HCT116 (cell line): ENCODE measurements around the gene UGT1A7. TPM values are rescaled to one million over a fixed set of nuclear protein-coding genes. Genes with fewer than 3 reads are reported as not detected.

ENCODE experiments used
- ATAC-seq: fragments of 200-7000 bp; cut with Tn5 transposase; 2 replicates; pipeline ENCODE4 v1.9.1; 2020; ENCODE audit warnings: mild to moderate bottlenecking, moderate library complexity
- BruUV-seq: library from RNA; stranded (reverse); fragments of 400-500 nt; replicated peaks from 2 replicates; lab custom pipeline; 2021; lab: Mats Ljungman, UMichigan
- CTCF ChIA-PET: fragments of 300-600 bp; sonication (Branson Sonifier 250); formaldehyde crosslinking; loops from one replicate; lab custom pipeline; 2021; ENCODE audit warnings: antibody characterized with exemption; lab: Charles Lee
- POLR2A ChIA-PET: fragments of 300-600, 350-600 bp; sonication (Branson Sonifier 250); formaldehyde crosslinking; loops from one replicate; lab custom pipeline; 2021; ENCODE audit warnings: antibody characterized with exemption; lab: Charles Lee
- RAD21 ChIA-PET, 2 experiments: fragments of 300-600 bp; sonication (Branson Sonifier 250); formaldehyde crosslinking; loops; one replicate each; lab custom pipeline; 2023; ENCODE audit warnings: low total read pairs in 2 of 2; ENCODE audit not compliant: uncharacterized antibody in 2 of 2, unreplicated experiment in 2 of 2, low non-redundant PET in 1 of 2; lab: Charles Lee
- DNase-seq: peaks from one replicate; pipeline ENCODE4 v3.0.0-alpha.2; 2010; ENCODE audit warnings: low read depth, low spot score
- H2AFZ ChIP-seq: fragments of 200-600 bp; shearing (Covaris generic), sonication (generic); 2 replicates; pipeline ENCODE4 v1.6.1; 2017; ENCODE audit warnings: low read depth, mixed run types, mixed read lengths, antibody characterized with exemption, low read length; ENCODE audit not compliant: poor library complexity, severe bottlenecking
- H3K27ac ChIP-seq: 2 replicates; pipeline ENCODE4 v1.5.1; 2012; ENCODE audit warnings: low read depth, low read length
- H3K27me3 ChIP-seq: fragments of 200-600 bp; sonication (generic); 2 replicates; pipeline ENCODE4 v1.6.1; 2016; ENCODE audit warnings: mixed run types, low read length, mixed read lengths; ENCODE audit not compliant: insufficient read depth
- H3K36me3 ChIP-seq, 2 experiments: fragments of 200-500 bp in 1 of 2; fragments of 200-600 bp in 1 of 2; sonication (Bioruptor generic) in 1 of 2; sonication (generic) in 1 of 2; 2 replicates each; pipeline versions ENCODE4 v1.5.1 to v1.6.1; 2014 to 2016; ENCODE audit warnings: low read length in 2 of 2, inconsistent platforms in 1 of 2, mixed read lengths in 1 of 2, mixed run types in 1 of 2; ENCODE audit not compliant: insufficient read depth in 2 of 2, control insufficient read depth in 1 of 2
- H3K4me1 ChIP-seq, 2 experiments: fragments of 200-600 bp in 1 of 2; sonication (generic) in 1 of 2; 2 replicates each; pipeline versions ENCODE4 v1.5.1 to v1.6.1; 2012 to 2017; ENCODE audit warnings: low read length in 2 of 2, inconsistent platforms in 1 of 2, mild to moderate bottlenecking in 1 of 2, mixed read lengths in 1 of 2, mixed run types in 1 of 2, moderate library complexity in 1 of 2; ENCODE audit not compliant: insufficient read depth in 2 of 2, control insufficient read depth in 1 of 2
- H3K4me2 ChIP-seq: fragments of 200-600 bp; sonication (generic); 2 replicates; pipeline ENCODE4 v1.6.1; 2017; ENCODE audit warnings: mixed run types, low read length, mixed read lengths
- H3K4me3 ChIP-seq, 2 experiments: fragments of 200-600 bp in 1 of 2; sonication (generic) in 1 of 2; replicated peaks in 1 of 2; 2 replicates each; pipeline ENCODE4 v1.5.1; 2011 to 2016; ENCODE audit warnings: low read length in 2 of 2, control low read depth in 1 of 2, low read depth in 1 of 2, mild to moderate bottlenecking in 1 of 2, mixed read lengths in 1 of 2, mixed run types in 1 of 2
- H3K79me2 ChIP-seq: fragments of 200-600 bp; sonication (generic); 2 replicates; pipeline ENCODE4 v1.6.1; 2017; ENCODE audit warnings: mild to moderate bottlenecking, mixed run types, low read length, moderate library complexity, mixed read lengths; ENCODE audit not compliant: insufficient read depth
- H3K9ac ChIP-seq: fragments of 200-600 bp; sonication (generic); 2 replicates; pipeline ENCODE4 v1.6.1; 2016; ENCODE audit warnings: low read length, mixed read lengths
- H3K9me2 ChIP-seq: fragments of 200-600 bp; sonication (generic), shearing (Covaris generic); 2 replicates; pipeline ENCODE4 v1.6.1; 2017; ENCODE audit warnings: mixed run types, mild to moderate bottlenecking, moderate library complexity; ENCODE audit not compliant: insufficient read depth
- H3K9me3 ChIP-seq, 2 experiments: fragments of 200-500 bp in 1 of 2; fragments of 200-600 bp in 1 of 2; sonication (Bioruptor generic) in 1 of 2; sonication (generic) in 1 of 2; 2 replicates each; pipeline ENCODE4 v1.6.1; 2014 to 2017; ENCODE audit warnings: low read length in 2 of 2, mixed read lengths in 2 of 2, inconsistent platforms in 1 of 2, low read depth in 1 of 2, mild to moderate bottlenecking in 1 of 2, mixed run types in 1 of 2, moderate library complexity in 1 of 2; ENCODE audit not compliant: control insufficient read depth in 1 of 2, insufficient read depth in 1 of 2
- H4K20me1 ChIP-seq: fragments of 200-600 bp; sonication (generic), shearing (Covaris generic); 2 replicates; pipeline ENCODE4 v1.6.1; 2017; ENCODE audit warnings: mixed run types, mild to moderate bottlenecking, moderate library complexity; ENCODE audit not compliant: insufficient read depth
- ATF3 ChIP-seq: IDR thresholded peaks from 2 replicates; pipeline ENCODE4 v1.6.1; 2012
- CBX3 ChIP-seq: IDR thresholded peaks from 2 replicates; pipeline ENCODE4 v1.6.1; 2012; ENCODE audit warnings: low read depth
- CEBPB ChIP-seq: IDR thresholded peaks from 2 replicates; pipeline ENCODE4 v1.6.1; 2012; ENCODE audit warnings: low read depth
- ELF1 ChIP-seq: IDR thresholded peaks from 2 replicates; pipeline ENCODE4 v1.6.1; 2012; ENCODE audit warnings: low read depth, borderline replicate concordance
- EZH2 ChIP-seq: fragments of 200-600 bp; sonication (generic); IDR thresholded peaks from 2 replicates; pipeline ENCODE4 v1.6.1; 2017; ENCODE audit warnings: antibody characterized with exemption, mixed run types
- EZH2phosphoT487 ChIP-seq: fragments of 200-600 bp; IDR thresholded peaks from 2 replicates; pipeline ENCODE4 v1.6.1; 2018; ENCODE audit warnings: antibody characterized with exemption, borderline replicate concordance
- FOSL1 ChIP-seq: IDR thresholded peaks from 2 replicates; pipeline ENCODE4 v1.6.1; 2012; ENCODE audit warnings: low read depth
- JUND ChIP-seq: IDR thresholded peaks from 2 replicates; pipeline ENCODE4 v1.6.1; 2012
- POLR2A ChIP-seq: IDR thresholded peaks from 2 replicates; pipeline ENCODE4 v1.7.0; 2011; ENCODE audit warnings: borderline replicate concordance; ENCODE audit not compliant: insufficient read depth, insufficient read length; ENCODE audit errors: extremely low read depth
- POLR2AphosphoS5 ChIP-seq: IDR thresholded peaks from 2 replicates; pipeline ENCODE4 v1.6.1; 2011; ENCODE audit warnings: mild to moderate bottlenecking, low read depth, low read length, moderate library complexity
- RAD21 ChIP-seq: IDR thresholded peaks from 2 replicates; pipeline ENCODE4 v1.6.1; 2012; ENCODE audit warnings: low read depth, mild to moderate bottlenecking
- REST ChIP-seq: IDR thresholded peaks from 2 replicates; pipeline ENCODE4 v1.6.1; 2012; ENCODE audit warnings: low read depth
- SIN3A ChIP-seq: IDR thresholded peaks from 2 replicates; pipeline ENCODE4 v1.6.1; 2012; ENCODE audit warnings: low read depth
- SRF ChIP-seq: IDR thresholded peaks from 2 replicates; pipeline ENCODE4 v1.6.1; 2012; ENCODE audit warnings: low read depth
- TCF7L2 ChIP-seq: IDR thresholded peaks from 2 replicates; pipeline ENCODE4 v1.7.0; 2011; ENCODE audit warnings: borderline replicate concordance, inconsistent platforms; ENCODE audit not compliant: insufficient read depth, insufficient read length; ENCODE audit errors: extremely low read depth
- ZBTB33 ChIP-seq: IDR thresholded peaks from 2 replicates; pipeline ENCODE4 v1.6.1; 2011; ENCODE audit warnings: mild to moderate bottlenecking, low read length, moderate library complexity; ENCODE audit not compliant: insufficient replicate concordance; ENCODE audit errors: extremely low read depth
- intact Hi-C: fragments of 100-400 bp; cut with micrococcal nuclease; formaldehyde crosslinking; loops from 2 replicates; pipeline ENCODE4 v1.10.0; 2022
- total RNA-seq: library from RNA; stranded (reverse); gene quantifications from one replicate; pipeline ENCODE4 v1.2.1, GENCODE V29; 2021; ENCODE audit not compliant: unreplicated experiment
- TF ChIP-seq, protein P1 (sequence below), 3 experiments: fragments of 200-600 bp in 1 of 3; sonication (generic) in 1 of 3; IDR thresholded peaks in 2 of 3; conservative IDR thresholded peaks in 1 of 3; 2 replicates each; pipeline ENCODE4 v1.5.1; 2012 to 2017; ENCODE audit warnings: low read depth in 2 of 3, low read length in 2 of 3, antibody characterized with exemption in 1 of 3, borderline replicate concordance in 1 of 3, control low read depth in 1 of 3, mild to moderate bottlenecking in 1 of 3, mixed read lengths in 1 of 3, mixed run types in 1 of 3, moderate library complexity in 1 of 3; ENCODE audit not compliant: insufficient read depth in 1 of 3
- TF ChIP-seq, protein P2 (sequence below): IDR thresholded peaks from 2 replicates; pipeline ENCODE4 v1.6.1; 2012

Gene UGT1A7
- total RNA-seq, 1 experiment from 2014 or later = not detected

GRCh38 chr2:233791151-233791882 lies 109.6 kb downstream of the UGT1A7 start (continued):
- TF ChIP-seq ZBTB33 = no peak
- TF ChIP-seq POLR2AphosphoS5 = no peak
- no peak for TF ChIP-seq RAD21

GRCh38 chr2:233791883-233792329 lies 110.2 kb downstream of the UGT1A7 start:
- Histone ChIP-seq H3K4me1 (no peaks in the 10 kb centered on the region), H3K27ac (no peak overlapping the region), H3K9me2 (no peaks in the 10 kb centered on the region), H2AFZ (no peak overlapping the region), H3K4me3 (no peak overlapping the region), H3K9ac (no peak overlapping the region), H3K79me2 (no peaks in the 10 kb centered on the region), H3K36me3 (no peaks in the 10 kb centered on the region), H3K27me3 (no peaks in the 10 kb centered on the region), H4K20me1 (no peaks in the 10 kb centered on the region), H3K9me3 (no peaks in the 10 kb centered on the region), H3K4me2 (no peak overlapping the region)
- ChIA-PET POLR2A (no interaction called here), CTCF (no interaction called here), RAD21 (no interaction called here)
- no peak for TF ChIP-seq CBX3
- TF ChIP-seq RAD21 = no peak
- TF ChIP-seq, protein P1, sequence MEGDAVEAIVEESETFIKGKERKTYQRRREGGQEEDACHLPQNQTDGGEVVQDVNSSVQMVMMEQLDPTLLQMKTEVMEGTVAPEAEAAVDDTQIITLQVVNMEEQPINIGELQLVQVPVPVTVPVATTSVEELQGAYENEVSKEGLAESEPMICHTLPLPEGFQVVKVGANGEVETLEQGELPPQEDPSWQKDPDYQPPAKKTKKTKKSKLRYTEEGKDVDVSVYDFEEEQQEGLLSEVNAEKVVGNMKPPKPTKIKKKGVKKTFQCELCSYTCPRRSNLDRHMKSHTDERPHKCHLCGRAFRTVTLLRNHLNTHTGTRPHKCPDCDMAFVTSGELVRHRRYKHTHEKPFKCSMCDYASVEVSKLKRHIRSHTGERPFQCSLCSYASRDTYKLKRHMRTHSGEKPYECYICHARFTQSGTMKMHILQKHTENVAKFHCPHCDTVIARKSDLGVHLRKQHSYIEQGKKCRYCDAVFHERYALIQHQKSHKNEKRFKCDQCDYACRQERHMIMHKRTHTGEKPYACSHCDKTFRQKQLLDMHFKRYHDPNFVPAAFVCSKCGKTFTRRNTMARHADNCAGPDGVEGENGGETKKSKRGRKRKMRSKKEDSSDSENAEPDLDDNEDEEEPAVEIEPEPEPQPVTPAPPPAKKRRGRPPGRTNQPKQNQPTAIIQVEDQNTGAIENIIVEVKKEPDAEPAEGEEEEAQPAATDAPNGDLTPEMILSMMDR (IDR thresholded peaks at IDR 0.05 in 2 of 3, conservative IDR thresholded peaks at IDR 0.05 in 1 of 3; ENCODE audit: borderline replicate concordance in 1 of 3, insufficient read depth in 1 of 3, low read depth in 2 of 3, low read length in 2 of 3) = no peak
- TF ChIP-seq ELF1 = no peak
- no peak for TF ChIP-seq JUND
- no peak for TF ChIP-seq SRF
- TF ChIP-seq POLR2AphosphoS5 = no peak
- no peak for TF ChIP-seq EZH2
- no peak for TF ChIP-seq SIN3A
- TF ChIP-seq POLR2A = no peak
- no peak for TF ChIP-seq FOSL1
- TF ChIP-seq, protein P2, sequence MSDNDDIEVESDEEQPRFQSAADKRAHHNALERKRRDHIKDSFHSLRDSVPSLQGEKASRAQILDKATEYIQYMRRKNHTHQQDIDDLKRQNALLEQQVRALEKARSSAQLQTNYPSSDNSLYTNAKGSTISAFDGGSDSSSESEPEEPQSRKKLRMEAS = no peak
- no peak for TF ChIP-seq CEBPB
- no peak for TF ChIP-seq REST
- TF ChIP-seq TCF7L2 = no peak
- no peak for TF ChIP-seq ATF3
- TF ChIP-seq EZH2phosphoT487 = no peak
- intact Hi-C loops = no loop called here
- DNase-seq = no peak
- no peak for ATAC-seq
- BruUV-seq = no TSS peak
